Subcutaneous adipose tissue (tissue), 4 donors: ENCODE results near the gene LAX1. TPM values are rescaled to one million over a fixed set of nuclear protein-coding genes. Genes with fewer than 3 reads are reported as not detected.

Experiments used
- CTCF ChIP-seq: fragments of 450-650 bp; IDR thresholded peaks from one replicate; pipeline ENCODE4 v1.5.1; 2016; ENCODE audit warnings: low read depth, mild to moderate bottlenecking, control low read depth, antibody characterized with exemption, moderate library complexity
- total RNA-seq, 4 donors: library from RNA; depleted of rRNA; stranded (reverse); fragments of >200 nt; gene quantifications; one replicate each; pipeline ENCODE4 v1.1.0, GENCODE V29; 2016

Gene LAX1
- total RNA-seq, 4 donors from 2014 or later = 0.57 to 2.1 (median 1.3) TPM

- no peak for TF ChIP-seq CTCF
Measured at GRCh38 chr1:203776636-203777035, 11.7 kb downstream of the LAX1 start.

GRCh38 chr1:203777596-203777995 lies 12.6 kb downstream of the LAX1 start:
- TF ChIP-seq CTCF = no peak

GRCh38 chr1:203778146-203778545 lies 13.2 kb downstream of the LAX1 start:
- no peak for TF ChIP-seq CTCF

GRCh38 chr1:203778789-203779188 lies 13.8 kb downstream of the LAX1 start:
- TF ChIP-seq CTCF = no peak

- TF ChIP-seq CTCF = no peak
Measured at GRCh38 chr1:203781962-203782361, 17.0 kb downstream of the LAX1 start.

GRCh38 chr1:203789966-203790365 lies 25.0 kb downstream of the LAX1 start:
- no peak for TF ChIP-seq CTCF

- no peak for TF ChIP-seq CTCF
Measured at GRCh38 chr1:203791498-203791897, 26.5 kb downstream of the LAX1 start.
